Central memory CD8-positive, alpha-beta T cell (primary cell): Measurements from ENCODE around the gene EPN2.

Experiments
- ATAC-seq: fragments of 150-1000 bp; cut with Tn5 transposase; replicated peaks from 2 replicates; pipeline ENCODE4 v1.10.0; 2022; ENCODE audit warnings: mild to moderate bottlenecking, moderate FRiP score, moderate number of reproducible peaks; ENCODE audit not compliant: poor library complexity, severe bottlenecking; ENCODE audit errors: extremely low read depth
- DNase-seq, 2 donors: peaks; one replicate each; pipeline ENCODE4 v3.0.0; 2021; ENCODE audit warnings: low spot score in 2 of 2
- H3K27ac Mint-ChIP-seq: one replicate; pipeline ENCODE4 v1.8.0; 2022; ENCODE audit warnings: low read depth, mild to moderate bottlenecking, moderate library complexity, mixed read lengths
- H3K27me3 Mint-ChIP-seq: one replicate; pipeline ENCODE4 v1.8.0; 2022; ENCODE audit warnings: mixed read lengths
- H3K36me3 Mint-ChIP-seq: one replicate; pipeline ENCODE4 v1.8.0; 2022; ENCODE audit warnings: mild to moderate bottlenecking, moderate library complexity, mixed read lengths; ENCODE audit not compliant: insufficient read depth
- H3K4me1 Mint-ChIP-seq: one replicate; pipeline ENCODE4 v1.8.0; 2022; ENCODE audit warnings: mixed read lengths
- H3K4me3 Mint-ChIP-seq: one replicate; pipeline ENCODE4 v1.8.0; 2022; ENCODE audit warnings: mild to moderate bottlenecking, moderate library complexity, mixed read lengths
- H3K9me3 Mint-ChIP-seq: one replicate; pipeline ENCODE4 v1.8.0; 2022; ENCODE audit warnings: mixed read lengths

The EPN2 gene

DNA sequence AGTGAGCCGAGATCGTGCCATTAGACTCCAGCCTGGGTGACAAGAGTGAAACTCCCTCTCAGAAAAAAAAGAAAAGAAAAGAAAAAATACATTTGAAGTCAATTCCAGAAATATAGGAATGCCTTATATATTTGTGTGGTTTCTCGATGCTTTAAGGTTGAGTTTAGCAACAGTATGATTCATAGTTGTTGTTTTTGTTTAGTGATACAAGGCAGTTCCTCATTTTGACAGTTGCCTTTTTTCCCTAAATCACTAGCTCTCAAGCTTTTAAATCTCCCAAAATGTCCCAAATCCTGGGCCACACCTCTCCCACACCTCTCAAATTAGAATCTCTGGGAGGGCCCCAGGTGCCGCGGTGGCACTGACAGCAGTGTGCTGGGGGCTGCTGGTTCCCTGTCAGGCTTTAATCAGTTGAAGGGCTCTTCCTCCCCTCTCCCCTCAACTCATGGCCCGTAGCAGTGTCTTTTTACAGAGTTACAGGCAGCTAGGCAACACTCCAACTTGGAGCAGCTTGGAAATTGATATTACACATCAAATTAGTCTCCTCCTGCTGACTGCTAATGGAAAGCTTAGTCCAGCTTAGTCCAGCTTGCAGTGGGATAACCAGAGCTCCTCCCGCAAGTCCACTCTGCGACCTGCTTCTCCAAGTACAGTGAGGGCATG, 58.4 kb downstream of the EPN2 start:
- Mint-ChIP-seq H3K36me3 (peaks cover 2% of the 10 kb centered on the region), H3K27me3 (no peaks in the 10 kb centered on the region), H3K27ac (no peak overlapping the region), H3K9me3 (no peaks in the 10 kb centered on the region), H3K4me1 (no peaks in the 10 kb centered on the region), H3K4me3 (no peak overlapping the region)
- ATAC-seq (no peak), DNase-seq (no peak)

DNA sequence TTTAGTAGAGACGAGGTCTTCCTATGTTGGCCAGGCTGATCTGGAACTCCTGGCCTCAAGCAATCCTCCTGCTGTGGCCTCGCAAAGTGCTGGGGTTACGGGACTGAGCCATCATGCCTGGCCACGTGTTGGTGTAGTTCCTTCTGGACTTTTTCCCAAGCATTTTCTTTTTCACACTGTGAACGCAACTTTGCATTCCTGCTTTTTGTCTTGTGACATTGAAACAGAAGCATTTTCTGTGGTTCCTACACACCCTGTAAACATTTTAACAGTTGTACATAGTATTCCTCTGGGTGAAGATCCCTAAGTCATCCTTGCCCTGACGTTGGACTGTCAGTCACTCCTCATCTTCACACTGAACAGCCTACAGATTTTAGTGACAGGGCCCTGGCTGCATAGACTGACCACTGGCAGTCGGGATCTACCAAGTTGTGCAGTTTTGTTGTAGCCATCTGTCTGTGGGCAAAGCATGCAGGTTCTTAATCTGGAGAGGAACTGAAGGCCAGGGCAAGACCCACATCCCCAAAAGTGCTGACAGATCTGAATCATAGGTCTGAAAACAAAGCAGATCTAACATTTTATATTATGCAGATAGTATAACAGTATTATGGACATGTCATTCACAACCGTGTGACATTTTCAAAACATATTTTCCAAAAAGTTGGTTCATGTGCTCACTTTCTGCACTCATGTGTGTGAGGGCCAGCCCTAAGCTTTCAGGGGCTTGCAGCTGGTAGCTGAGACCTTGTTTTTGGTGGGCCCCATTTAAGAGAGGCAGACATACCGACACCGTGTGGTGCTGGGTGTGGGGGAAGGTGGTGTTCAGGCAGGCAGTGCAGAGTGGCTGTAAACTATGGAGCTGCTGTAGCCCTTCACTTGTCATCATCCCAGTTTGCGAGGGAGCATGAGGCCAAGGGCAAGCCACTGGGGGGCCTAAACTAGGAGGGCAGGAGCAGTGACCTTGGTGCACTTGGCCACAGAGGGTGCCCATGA, 59.9 kb downstream of the EPN2 start:
- H3K9me3 Mint-ChIP-seq, result no peaks in the 10 kb centered on the region
- H3K36me3 Mint-ChIP-seq, result no peaks in the 10 kb centered on the region
- H3K27ac Mint-ChIP-seq, result no peak overlapping the region
- ATAC-seq, result no peak
- no peak overlapping the region for H3K4me3 Mint-ChIP-seq
- no peaks in the 10 kb centered on the region for H3K4me1 Mint-ChIP-seq
- no peak for DNase-seq
- H3K27me3 Mint-ChIP-seq, result no peaks in the 10 kb centered on the region

DNA sequence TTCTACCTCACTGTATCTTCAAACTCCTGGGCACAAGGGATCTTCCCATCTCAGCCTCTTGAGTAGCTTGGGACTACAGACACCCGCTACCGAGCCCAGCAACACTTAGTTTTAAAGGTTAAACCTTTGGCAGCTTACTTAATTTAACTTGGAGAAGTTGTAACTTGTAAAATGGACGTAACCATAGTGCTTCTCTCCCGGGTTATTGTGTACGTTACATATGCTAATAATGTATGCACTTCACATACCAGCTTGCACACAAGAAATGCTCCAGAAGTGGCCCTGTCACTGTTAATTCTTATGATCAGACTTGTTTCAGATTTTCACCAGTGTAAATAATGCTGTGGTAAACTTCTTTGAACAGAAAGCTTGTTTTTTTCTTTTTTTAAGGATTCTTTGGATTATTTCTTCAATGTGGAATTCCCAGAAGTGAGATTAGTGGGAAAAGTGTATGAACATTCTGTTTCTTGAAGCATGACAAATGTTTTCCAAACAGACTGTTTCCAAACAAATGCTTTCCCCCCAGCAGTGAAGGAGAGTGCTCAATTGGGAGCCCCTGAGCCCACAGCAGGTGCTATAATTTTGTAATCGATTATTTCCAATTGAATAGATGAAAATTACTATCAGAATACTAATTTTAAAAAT, 61.5 kb downstream of the EPN2 start:
- Mint-ChIP-seq H3K27me3 (no peaks in the 10 kb centered on the region), H3K27ac (no peak overlapping the region), H3K36me3 (no peaks in the 10 kb centered on the region), H3K4me3 (no peak overlapping the region), H3K9me3 (no peaks in the 10 kb centered on the region), H3K4me1 (no peaks in the 10 kb centered on the region)
- DNase-seq (no peak), ATAC-seq (no peak)

DNA sequence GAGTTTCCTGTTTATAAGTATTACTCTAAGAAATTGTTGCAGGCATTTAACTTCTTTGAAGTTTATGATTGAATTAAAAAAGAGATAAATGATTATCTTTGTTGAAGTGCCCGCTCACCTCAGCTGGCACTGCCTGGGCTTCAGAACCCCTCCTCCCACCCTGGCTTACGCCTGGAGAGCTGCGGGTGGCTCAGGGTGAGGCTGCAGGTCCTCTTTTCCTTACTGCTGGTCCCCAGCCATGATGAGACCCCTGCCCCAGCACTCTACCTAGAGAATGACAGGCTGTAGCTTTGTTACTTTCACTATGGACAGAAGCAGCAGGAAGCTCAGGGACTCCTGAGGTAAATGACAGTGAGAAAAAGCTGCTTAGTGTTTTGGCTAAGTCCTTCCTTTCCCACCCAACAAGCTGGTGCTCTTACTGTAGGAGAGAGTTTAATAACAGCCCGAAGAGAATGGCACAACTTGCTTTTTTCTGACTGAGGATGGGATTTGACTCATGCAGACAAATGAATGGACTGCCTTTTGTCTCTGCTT, 62.1 kb downstream of the EPN2 start:
- no peak for ATAC-seq
- Mint-ChIP-seq H3K27me3 (no peaks in the 10 kb centered on the region), H3K4me1 (no peaks in the 10 kb centered on the region), H3K9me3 (no peaks in the 10 kb centered on the region), H3K27ac (no peak overlapping the region), H3K36me3 (no peaks in the 10 kb centered on the region), H3K4me3 (no peak overlapping the region)
- no peak for DNase-seq

DNA sequence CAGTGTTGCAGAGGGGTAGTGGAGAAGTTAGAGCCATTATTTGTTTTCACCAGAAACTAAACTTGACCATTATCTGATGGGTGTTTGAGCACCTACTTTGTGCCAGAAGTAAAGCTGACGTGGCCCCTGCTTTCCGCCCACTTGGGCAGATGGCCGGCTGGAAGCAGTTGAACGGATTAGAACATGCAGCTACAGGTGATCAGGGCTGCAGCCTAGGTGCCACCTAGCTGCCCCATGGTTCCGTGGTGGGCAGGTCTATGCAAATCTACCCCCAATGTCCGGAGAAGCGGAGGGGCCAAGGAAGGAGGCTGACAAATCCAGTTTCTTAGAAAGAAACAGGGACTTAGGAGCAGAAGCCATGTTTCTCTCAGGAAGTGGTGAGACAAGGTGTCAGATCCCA, 62.7 kb downstream of the EPN2 start:
- Mint-ChIP-seq H3K4me1 (no peaks in the 10 kb centered on the region), H3K27me3 (no peaks in the 10 kb centered on the region)
- no peak for ATAC-seq

DNA sequence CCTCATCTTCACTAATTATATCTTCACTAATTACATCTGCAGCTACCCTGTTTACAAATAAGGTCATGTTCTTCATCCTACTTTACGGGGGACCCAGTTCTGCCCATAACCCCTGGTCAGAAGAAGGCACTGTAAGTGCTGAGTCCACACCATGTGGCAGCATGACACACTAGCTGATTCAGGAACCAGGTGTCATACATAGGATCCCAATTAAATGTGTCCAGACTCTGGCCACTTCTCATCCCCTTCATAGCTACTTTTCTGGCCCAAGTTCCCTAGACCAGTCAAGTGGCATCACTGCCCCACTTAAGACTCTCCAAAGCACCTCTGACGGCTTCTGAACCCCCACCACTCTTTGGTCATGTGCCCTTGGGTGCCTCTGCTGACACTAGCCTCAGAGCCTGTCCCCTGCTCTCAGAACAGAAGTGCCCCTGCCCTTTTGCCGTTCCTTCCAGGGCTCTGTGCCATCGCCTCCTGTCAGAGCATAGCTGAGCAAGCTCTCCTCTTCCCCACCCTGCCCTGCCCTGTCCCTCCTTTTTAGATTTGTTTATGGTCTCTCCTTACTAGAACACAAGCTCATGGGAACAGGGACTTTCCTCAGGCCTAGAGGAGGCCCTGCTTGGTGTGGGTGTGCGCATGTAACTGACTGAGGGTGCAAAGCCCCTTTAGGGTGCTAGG, 64.2 kb downstream of the EPN2 start:
- no peak overlapping the region for H3K4me3 Mint-ChIP-seq
- H3K4me1 Mint-ChIP-seq, result peaks cover 13% of the 10 kb centered on the region
- H3K36me3 Mint-ChIP-seq, result peaks cover 1% of the 10 kb centered on the region
- H3K27ac Mint-ChIP-seq, result no peak overlapping the region
- ATAC-seq (no peak), DNase-seq (no peak)
- no peaks in the 10 kb centered on the region for H3K9me3 Mint-ChIP-seq
- H3K27me3 Mint-ChIP-seq, result no peaks in the 10 kb centered on the region

More for the DNA sequence above, 62.7 kb downstream of the EPN2 start:
- Mint-ChIP-seq H3K4me3 (no peak overlapping the region), H3K27ac (no peak overlapping the region), H3K9me3 (no peaks in the 10 kb centered on the region), H3K36me3 (no peaks in the 10 kb centered on the region)
- no peak for DNase-seq

DNA sequence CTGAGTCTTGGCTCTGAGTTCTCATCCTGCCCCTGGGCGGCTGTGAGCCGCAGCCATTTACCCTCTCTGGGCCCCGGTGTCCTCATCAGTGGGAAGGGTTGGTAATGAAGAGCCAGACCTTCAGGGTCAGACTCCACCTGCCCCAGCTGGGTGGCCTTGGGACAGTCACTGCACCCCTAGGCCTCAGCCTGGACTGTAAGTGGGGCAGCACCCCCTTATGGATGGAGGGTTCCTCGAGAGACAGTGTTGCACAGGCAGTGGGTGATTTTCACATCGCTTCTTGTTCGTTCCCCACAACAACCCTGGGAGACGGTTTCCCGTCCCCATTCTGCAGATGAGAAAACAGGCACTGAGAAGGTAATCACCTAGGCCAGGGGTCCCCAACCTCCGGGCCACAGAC, 64.8 kb downstream of the EPN2 start:
- H3K36me3 Mint-ChIP-seq, result peaks cover 1% of the 10 kb centered on the region
- no peaks in the 10 kb centered on the region for H3K27me3 Mint-ChIP-seq
- H3K27ac Mint-ChIP-seq, result no peak overlapping the region
- peaks cover 19% of the 10 kb centered on the region for H3K4me1 Mint-ChIP-seq
- DNase-seq (no peak), ATAC-seq (no peak)
- H3K9me3 Mint-ChIP-seq, result no peaks in the 10 kb centered on the region
- H3K4me3 Mint-ChIP-seq, result no peak overlapping the region

DNA sequence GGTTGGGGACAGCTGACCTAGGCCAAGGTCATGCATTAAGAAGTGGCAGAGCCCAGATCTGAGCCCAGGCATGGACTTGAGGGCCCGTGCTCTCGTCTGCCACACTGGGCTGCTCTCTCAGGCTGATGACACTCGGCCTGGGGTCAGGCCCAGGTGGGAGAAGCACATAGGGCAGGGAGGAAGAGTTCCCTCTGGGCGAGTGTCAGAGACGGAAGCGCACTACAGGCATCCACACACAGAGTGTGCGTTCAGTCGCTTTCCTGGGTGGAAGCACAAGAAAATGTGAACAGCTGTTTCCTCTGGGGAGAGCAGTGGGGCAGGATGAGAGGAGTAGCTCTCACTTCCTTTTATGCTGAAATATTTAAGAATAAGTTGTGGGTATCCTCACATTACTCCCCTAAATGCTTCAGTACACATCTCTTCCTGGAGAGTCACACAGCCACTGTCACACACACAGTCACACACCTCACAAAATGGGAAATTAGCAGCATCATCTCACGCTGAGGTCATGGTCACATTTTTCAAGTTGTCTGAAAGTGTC, 65.7 kb downstream of the EPN2 start:
- no peak for DNase-seq
- Mint-ChIP-seq H3K36me3 (peaks cover 1% of the 10 kb centered on the region), H3K9me3 (no peaks in the 10 kb centered on the region), H3K27ac (no peak overlapping the region), H3K27me3 (no peaks in the 10 kb centered on the region), H3K4me3 (no peak overlapping the region), H3K4me1 (peaks cover 19% of the 10 kb centered on the region)
- no peak for ATAC-seq

DNA sequence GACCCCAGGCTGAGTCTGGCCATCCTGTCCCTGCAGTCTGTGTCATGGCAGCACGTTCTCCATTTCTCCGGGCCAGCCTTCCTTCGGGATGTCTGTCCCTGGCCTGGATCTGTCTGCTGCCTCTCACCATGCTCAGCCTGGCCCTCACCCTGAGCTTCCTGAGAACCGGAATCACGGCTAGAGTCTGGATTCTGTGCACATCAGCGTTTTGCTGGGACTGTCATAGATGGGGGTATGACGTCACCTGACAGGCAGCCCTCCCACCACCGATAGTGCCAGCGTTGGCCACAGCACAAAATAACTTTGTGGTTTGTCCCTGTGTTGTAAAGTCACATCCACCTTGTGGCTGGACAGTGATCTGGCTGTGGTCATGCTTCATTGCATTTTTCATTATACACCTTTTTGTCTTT, 66.2 kb downstream of the EPN2 start:
- ATAC-seq (no peak), DNase-seq (no peak)
- peaks cover 19% of the 10 kb centered on the region for H3K4me1 Mint-ChIP-seq
- peaks cover 1% of the 10 kb centered on the region for H3K36me3 Mint-ChIP-seq
- no peak overlapping the region for H3K4me3 Mint-ChIP-seq
- no peak overlapping the region for H3K27ac Mint-ChIP-seq
- no peaks in the 10 kb centered on the region for H3K9me3 Mint-ChIP-seq
- H3K27me3 Mint-ChIP-seq, result no peaks in the 10 kb centered on the region

DNA sequence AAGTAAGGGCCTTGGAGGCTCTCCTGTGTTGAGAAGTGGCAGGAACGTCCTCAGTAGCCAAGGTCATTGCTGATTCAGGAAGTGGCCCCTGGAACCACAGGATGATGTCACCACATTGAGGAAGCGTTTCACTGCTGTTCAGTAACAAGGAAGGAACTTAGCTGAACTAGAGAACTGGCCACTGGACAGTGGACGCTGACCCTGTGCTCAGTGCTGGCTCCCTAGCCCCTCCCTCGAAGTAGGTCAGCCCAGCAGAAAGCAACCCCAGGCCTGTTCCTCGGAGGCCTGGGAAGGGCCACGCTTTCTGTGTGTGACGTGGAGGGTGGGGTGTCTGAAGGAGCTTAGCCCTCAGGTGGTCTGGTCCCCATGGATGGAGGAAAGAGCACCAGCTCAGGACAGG, 67.0 kb downstream of the EPN2 start:
- Mint-ChIP-seq H3K4me3 (no peak overlapping the region), H3K27me3 (no peaks in the 10 kb centered on the region), H3K4me1 (peaks cover 19% of the 10 kb centered on the region), H3K9me3 (no peaks in the 10 kb centered on the region), H3K36me3 (peaks cover 1% of the 10 kb centered on the region), H3K27ac (no peak overlapping the region)
- no peak for DNase-seq
- ATAC-seq, result no peak

DNA sequence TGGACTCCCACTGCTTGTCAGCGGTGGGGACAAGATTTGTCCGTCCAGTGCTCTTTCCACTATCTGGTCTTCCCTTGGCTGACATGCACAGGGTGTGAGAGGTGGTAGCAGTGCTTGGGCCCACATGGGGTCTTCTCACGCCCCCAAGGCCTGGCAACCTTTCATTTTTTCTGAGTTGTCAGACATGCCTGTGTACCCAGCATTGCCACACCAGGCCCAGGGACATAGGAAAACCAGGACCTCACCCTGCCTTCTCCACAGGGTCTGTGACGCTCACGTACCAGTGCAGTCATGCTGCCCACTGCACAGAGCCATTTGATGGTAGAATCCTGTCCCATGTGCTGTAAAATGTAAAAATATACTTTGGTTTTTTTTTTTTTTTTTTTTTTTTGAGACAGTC, 67.6 kb downstream of the EPN2 start:
- no peak overlapping the region for H3K27ac Mint-ChIP-seq
- H3K4me3 Mint-ChIP-seq, result no peak overlapping the region
- H3K27me3 Mint-ChIP-seq, result no peaks in the 10 kb centered on the region

DNA sequence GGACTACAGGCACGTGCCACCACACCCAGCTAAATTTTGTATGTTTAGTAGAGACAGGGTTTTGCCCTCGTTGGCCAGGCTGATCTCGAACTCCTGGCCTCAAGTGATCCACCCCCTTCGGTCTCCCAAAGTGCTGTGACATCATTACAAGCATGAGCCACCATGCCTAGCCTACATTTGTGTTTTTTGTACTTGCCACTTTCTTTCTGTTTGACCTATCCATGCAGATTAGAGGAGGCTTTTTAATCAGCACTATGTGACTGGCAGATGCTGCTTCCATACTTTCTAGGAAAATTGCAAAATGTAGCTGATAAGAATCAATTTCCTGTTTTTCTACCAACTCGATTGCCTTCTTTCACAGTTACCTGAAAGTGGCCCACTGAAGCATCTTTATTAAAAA, 68.1 kb downstream of the EPN2 start:
- no peak overlapping the region for H3K4me3 Mint-ChIP-seq
- H3K27ac Mint-ChIP-seq, result no peak overlapping the region
- peaks cover 1% of the 10 kb centered on the region for H3K36me3 Mint-ChIP-seq
- no peaks in the 10 kb centered on the region for H3K27me3 Mint-ChIP-seq
- H3K9me3 Mint-ChIP-seq, result no peaks in the 10 kb centered on the region
- peaks cover 19% of the 10 kb centered on the region for H3K4me1 Mint-ChIP-seq
- DNase-seq (no peak), ATAC-seq (no peak)

More for the DNA sequence above, 67.6 kb downstream of the EPN2 start:
- DNase-seq (no peak), ATAC-seq (no peak)
- Mint-ChIP-seq H3K9me3 (no peaks in the 10 kb centered on the region), H3K36me3 (peaks cover 1% of the 10 kb centered on the region), H3K4me1 (peaks cover 19% of the 10 kb centered on the region)
